Measurements from ENCODE around the gene CRY1.

Gene CRY1

GRCh38 chr12:107102294-107102693 lies 8.9 kb upstream of the CRY1 start:
- DNase-seq (ENCODE audit: low read depth) = no peak
- TF ChIP-seq CTCF (conservative IDR thresholded peaks at IDR 0.05; ENCODE audit: low read depth, low read length) = no peak
- no peak overlapping the region for H3K4me3 ChIP-seq (ENCODE audit: low read depth, low read length)

GRCh38 chr12:107101651-107102050 lies 8.3 kb upstream of the CRY1 start:
- H3K4me3 ChIP-seq (ENCODE audit: low read depth, low read length) = no peak overlapping the region
- no peak for DNase-seq (ENCODE audit: low read depth)
- TF ChIP-seq CTCF (conservative IDR thresholded peaks at IDR 0.05; ENCODE audit: low read depth, low read length) = no peak

- no peak for DNase-seq (ENCODE audit: low read depth)
- no peak overlapping the region for H3K4me3 ChIP-seq (ENCODE audit: low read depth, low read length)
- TF ChIP-seq CTCF (conservative IDR thresholded peaks at IDR 0.05; ENCODE audit: low read depth, low read length) = no peak
Measured at GRCh38 chr12:107099917-107100316, 6.6 kb upstream of the CRY1 start.

GRCh38 chr12:107096571-107096970 lies 3.2 kb upstream of the CRY1 start:
- no peak for TF ChIP-seq CTCF (conservative IDR thresholded peaks at IDR 0.05; ENCODE audit: low read depth, low read length)
- DNase-seq (ENCODE audit: low read depth) = no peak
- H3K4me3 ChIP-seq (ENCODE audit: low read depth, low read length) = no peak overlapping the region

GRCh38 chr12:107094183-107094448 lies 767 bp upstream of the CRY1 start:
- DNase-seq (ENCODE audit: low read depth) = no peak
- no peak for TF ChIP-seq CTCF (conservative IDR thresholded peaks at IDR 0.05; ENCODE audit: low read depth, low read length)
- H3K4me3 ChIP-seq (ENCODE audit: low read depth, low read length) = peak overlapping the region; percentile 92

GRCh38 chr12:107092669-107093416 lies 506 bp downstream of the CRY1 start:
- TF ChIP-seq CTCF (conservative IDR thresholded peaks at IDR 0.05; ENCODE audit: low read depth, low read length) = no peak
- H3K4me3 ChIP-seq (ENCODE audit: low read depth, low read length) = peak overlapping the region; percentile 92
- peak; percentile 52 for DNase-seq (ENCODE audit: low read depth)

- TF ChIP-seq CTCF (conservative IDR thresholded peaks at IDR 0.05; ENCODE audit: low read depth, low read length) = peak; percentile 80
- peak overlapping the region; percentile 92 for H3K4me3 ChIP-seq (ENCODE audit: low read depth, low read length)
- peak; percentile 98 for DNase-seq (ENCODE audit: low read depth)
Measured at GRCh38 chr12:107091989-107092641, 1.2 kb downstream of the CRY1 start.
